Measurements from ENCODE around the gene WDR70.
"Not testable (repeated sequence)": the region's sequence is repeated elsewhere in the genome, so short reads cannot be mapped to it uniquely, and the experiment has no call there.

WDR70 gene

GRCh38 chr5:37575541-37576489 is 196.7 kb downstream of the WDR70 start:
- DNase-seq = no peak

- DNase-seq = no peak
Observed at GRCh38 chr5:37576552-37576951, 197.4 kb downstream of the WDR70 start.

DNA sequence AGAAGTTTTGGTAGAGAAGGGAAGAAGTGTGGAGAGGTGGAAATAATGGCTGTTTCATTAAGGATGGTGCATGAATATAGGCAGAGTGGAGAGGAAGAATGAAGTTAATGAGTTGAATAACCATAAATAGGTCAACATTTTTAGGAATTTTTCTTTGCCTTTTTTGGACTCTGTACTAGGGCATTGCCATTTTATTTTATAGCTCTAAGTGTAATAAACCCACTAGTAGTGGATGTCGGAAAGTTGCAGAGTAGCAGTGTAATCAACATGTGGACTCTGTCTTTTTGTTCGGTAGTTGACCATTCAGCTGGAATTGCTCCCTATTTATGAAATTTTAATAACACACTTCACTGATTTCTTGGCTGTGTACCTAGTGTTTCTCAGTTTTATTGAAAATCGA is 199.1 kb downstream of the WDR70 start:
- no peak for DNase-seq

DNA sequence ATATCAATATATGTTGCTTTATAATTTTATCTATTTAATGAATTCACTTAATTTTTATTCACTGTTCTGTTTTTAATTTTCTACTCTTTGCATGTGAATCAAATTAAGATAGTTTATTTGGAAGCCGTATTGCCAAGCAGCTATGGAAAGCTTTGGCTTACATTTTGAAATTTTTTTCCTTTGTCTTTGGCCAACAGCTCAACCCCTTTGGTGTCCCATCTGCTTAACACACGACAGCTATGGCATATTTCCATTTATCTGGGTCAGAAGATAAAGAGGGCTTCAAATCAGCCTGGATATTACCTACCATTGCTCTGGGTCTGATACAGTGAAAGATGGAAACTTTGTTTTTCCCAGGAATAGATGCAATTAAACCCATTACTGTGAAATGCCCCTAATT is 201.0 kb downstream of the WDR70 start:
- no peak for DNase-seq

DNA sequence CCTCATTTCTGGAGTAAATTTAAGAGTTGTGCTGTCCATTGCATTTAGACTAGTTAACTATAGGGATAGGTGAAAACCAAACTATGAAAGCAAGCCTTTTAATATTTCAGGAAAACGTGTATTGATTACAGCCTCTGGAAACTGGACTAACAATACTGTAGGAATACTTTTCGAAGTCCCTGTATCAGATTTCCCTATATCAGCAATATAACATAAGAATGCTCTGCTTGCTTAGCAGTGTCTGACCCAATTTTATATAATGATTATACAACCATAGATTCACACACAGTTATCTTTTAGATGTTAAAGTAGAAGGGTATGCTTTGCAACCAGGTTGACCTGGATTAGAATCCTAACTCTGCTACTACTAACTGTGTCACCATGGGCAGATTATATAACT is 203.1 kb downstream of the WDR70 start:
- no peak for DNase-seq

DNA sequence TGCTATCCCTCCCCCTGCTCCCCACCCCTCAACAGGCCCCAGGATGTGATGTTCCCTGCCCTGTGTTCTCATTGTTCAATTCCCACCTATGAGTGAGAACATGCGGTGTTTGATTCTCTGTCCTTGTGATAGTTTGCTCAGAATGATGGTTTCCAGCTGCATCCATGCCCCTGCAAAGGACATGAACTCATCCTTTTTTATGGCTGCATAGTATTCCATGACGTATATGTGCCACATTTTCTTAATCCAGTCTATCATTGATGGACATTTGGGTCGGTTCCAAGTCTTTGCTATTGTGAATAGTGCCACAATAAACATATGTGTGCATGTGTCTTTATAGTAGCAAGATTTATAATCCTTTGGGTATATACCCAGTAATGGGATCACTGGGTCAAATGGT is 214.2 kb downstream of the WDR70 start:
- DNase-seq = not testable (repeated sequence)

DNA sequence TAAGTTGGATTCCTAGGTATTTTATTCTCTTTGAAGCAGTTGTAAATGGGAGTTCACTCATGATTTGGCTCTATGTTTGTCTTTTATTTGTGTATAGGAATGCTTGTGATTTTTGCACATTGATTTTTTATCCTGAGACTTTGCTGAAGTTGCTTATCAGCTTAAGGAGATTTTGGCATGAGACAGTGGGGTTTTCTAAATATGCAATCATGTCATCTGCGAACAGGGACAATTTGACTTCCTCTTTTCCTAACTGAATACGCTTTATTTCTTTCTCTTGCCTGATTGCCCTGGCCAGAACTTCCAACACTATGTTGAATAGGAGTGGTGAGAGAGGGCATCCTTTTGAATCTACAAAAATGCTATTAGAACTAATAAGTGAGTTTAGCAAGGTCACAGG is 215.7 kb downstream of the WDR70 start:
- DNase-seq = not testable (repeated sequence)

- DNase-seq = no peak
Observed at GRCh38 chr5:37598733-37599132, 219.6 kb downstream of the WDR70 start.

DNA sequence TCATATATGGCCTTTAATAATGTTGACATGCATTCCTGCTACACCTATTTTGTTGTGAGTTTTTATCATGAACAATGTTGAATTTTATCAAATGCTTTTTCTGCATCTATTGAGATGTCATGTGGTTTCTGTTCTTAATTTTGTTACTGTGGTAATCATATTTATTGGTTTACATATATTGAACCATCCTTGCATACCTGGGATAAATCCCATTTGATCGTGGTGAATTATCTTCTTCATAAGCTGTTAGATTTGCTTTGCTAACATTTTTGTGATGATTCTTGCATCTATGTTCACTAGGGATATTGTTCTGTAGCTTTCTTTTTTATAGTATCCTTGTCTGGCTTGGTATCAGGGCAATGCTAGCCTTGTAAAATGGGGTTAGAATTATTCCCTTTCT is 222.0 kb downstream of the WDR70 start:
- no peak for DNase-seq

GRCh38 chr5:37603072-37603471 is 224.0 kb downstream of the WDR70 start:
- DNase-seq = no peak

- no peak for DNase-seq
Observed at GRCh38 chr5:37604290-37604689, 225.2 kb downstream of the WDR70 start.

DNA sequence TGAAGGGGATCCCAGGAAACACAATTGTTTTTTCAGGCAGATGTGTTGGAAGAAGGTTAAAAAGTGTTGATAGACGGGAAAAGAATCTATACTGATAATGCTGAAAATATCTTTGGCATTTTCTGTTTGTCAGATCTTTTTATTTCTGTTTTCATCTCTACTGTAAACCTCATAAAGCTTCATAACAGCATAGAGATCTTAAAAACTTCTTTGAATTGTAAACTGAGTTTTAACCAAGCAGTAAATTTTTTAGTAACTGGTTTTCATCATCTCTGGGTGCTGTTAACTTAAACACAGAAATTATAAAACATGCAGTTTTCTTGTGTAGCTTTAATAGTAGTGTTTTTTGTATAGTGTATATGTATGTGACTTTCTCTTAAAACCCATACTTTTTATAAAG is 227.0 kb downstream of the WDR70 start:
- DNase-seq = no peak

GRCh38 chr5:37606632-37607248 is 227.6 kb downstream of the WDR70 start:
- no peak for DNase-seq

- DNase-seq = no peak
Observed at GRCh38 chr5:37615184-37615583, 236.1 kb downstream of the WDR70 start.

DNA sequence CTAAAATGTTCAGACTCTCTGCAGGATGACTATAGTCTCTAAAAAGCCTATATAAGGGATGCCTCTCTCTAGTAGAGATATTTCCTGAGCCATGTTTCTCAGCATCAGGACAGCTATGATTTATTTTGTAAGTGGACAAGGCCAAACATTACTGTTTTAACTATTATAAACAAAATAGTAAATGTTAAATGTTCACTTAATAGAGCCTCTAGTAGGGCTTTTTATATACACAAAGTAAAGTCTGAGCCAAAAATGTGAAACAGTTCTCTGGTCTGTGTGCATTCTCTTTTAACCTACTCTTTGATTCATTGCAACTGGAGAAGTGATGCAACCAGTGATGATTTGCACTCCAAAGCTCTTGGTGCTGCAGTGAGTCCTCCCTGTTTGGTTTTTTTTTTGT is 240.2 kb downstream of the WDR70 start:
- DNase-seq = no peak

GRCh38 chr5:37622354-37622753 is 243.2 kb downstream of the WDR70 start:
- DNase-seq = not testable (repeated sequence)

- DNase-seq = no peak
Observed at GRCh38 chr5:37626266-37626665, 247.1 kb downstream of the WDR70 start.

DNA sequence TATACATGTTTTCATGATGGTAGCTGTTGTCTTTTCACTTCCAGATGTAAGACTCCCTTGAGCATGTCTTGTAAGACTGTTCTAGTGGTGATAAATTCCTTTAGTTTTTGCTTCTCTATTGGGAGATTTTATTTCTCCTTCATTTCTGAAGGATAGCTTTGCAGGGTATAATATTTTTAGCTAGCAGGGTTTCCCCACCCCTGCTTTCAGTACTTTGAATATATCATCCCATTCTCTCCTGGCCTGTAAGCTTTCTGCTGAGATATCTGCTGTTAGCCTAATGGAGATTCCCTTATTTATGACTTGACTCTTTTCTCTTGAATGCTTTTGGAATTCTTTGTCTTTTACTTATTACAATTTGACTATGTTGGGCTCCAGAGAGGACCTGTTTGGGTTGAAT is 249.8 kb downstream of the WDR70 start:
- no peak for DNase-seq

- DNase-seq = no peak
Observed at GRCh38 chr5:37631939-37632338, 252.8 kb downstream of the WDR70 start.

DNA sequence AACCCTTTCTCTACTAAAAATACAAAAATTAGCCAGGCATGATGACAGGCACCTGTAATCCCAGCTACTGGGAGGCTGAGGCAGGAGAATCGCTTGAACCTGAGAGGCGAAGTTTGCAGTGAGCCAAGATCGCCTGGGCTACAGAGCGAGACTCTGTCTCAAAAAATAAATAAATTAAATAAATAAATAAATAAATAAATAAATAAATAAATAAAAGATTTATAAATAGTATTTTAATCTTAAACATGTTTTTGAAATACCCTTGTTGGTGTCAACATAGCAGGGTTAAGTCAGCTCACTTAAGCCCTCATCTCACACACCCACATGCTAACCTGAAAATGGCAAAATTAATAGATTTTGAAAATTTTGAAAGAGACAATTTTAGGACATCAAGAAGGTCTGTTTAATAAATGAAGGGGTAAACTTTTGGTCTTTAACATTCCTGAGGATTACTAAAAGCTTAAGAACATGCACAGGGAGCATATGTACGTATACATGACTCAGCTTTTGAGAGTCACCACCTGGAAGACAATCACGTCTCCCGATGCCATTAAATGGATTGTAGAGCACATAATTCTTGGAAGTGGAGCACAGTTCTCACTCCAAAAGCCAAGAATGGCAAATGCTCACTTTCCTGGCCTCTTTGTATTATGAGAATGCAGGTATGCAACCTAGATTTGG is 258.2 kb downstream of the WDR70 start:
- DNase-seq = no peak

- no peak for DNase-seq
Observed at GRCh38 chr5:37638897-37639296, 259.8 kb downstream of the WDR70 start.

- no peak for DNase-seq
Observed at GRCh38 chr5:37640088-37640487, 261.0 kb downstream of the WDR70 start.

GRCh38 chr5:37641933-37642332 is 262.8 kb downstream of the WDR70 start:
- no peak for DNase-seq

GRCh38 chr5:37645707-37646106 is 266.6 kb downstream of the WDR70 start:
- DNase-seq = no peak
